Measurements from ENCODE around the gene FUT1.

Gene FUT1

GRCh38 chr19:48716562-48717291, 35.7 kb downstream of the FUT1 start:
- TF ChIP-seq CTCF (IDR thresholded peaks at IDR 0.05; ENCODE audit: control insufficient read depth, insufficient read depth, low read depth, low read length, missing control alignments): no peak
- H3K4me3 ChIP-seq (ENCODE audit: control insufficient read depth, low read depth, low read length): peak overlapping the region; percentile 30
- no peak for DNase-seq (ENCODE audit: low read depth)

GRCh38 chr19:48715681-48716171, 36.7 kb downstream of the FUT1 start:
- H3K4me3 ChIP-seq (ENCODE audit: control insufficient read depth, low read depth, low read length): no peak overlapping the region
- DNase-seq (ENCODE audit: low read depth): no peak

GRCh38 chr19:48714759-48715675, 37.4 kb downstream of the FUT1 start:
- no peak for TF ChIP-seq CTCF (IDR thresholded peaks at IDR 0.05; ENCODE audit: control insufficient read depth, insufficient read depth, low read depth, low read length, missing control alignments)
- H3K4me3 ChIP-seq (ENCODE audit: control insufficient read depth, low read depth, low read length): peak overlapping the region; percentile 72
- no peak for DNase-seq (ENCODE audit: low read depth)

More at GRCh38 chr19:48715681-48716171, 36.7 kb downstream of the FUT1 start:
- TF ChIP-seq CTCF (IDR thresholded peaks at IDR 0.05; ENCODE audit: control insufficient read depth, insufficient read depth, low read depth, low read length, missing control alignments): no peak

- H3K4me3 ChIP-seq (ENCODE audit: control insufficient read depth, low read depth, low read length): peak overlapping the region; percentile 86
- TF ChIP-seq CTCF (IDR thresholded peaks at IDR 0.05; ENCODE audit: control insufficient read depth, insufficient read depth, low read depth, low read length, missing control alignments): no peak
- DNase-seq (ENCODE audit: low read depth): peak; percentile 96
Observed at GRCh38 chr19:48713864-48714755, 38.3 kb downstream of the FUT1 start.

GRCh38 chr19:48713041-48713863, 39.2 kb downstream of the FUT1 start:
- DNase-seq (ENCODE audit: low read depth): no peak
- peak; percentile 21 for TF ChIP-seq CTCF (IDR thresholded peaks at IDR 0.05; ENCODE audit: control insufficient read depth, insufficient read depth, low read depth, low read length, missing control alignments)
- peak overlapping the region; percentile 86 for H3K4me3 ChIP-seq (ENCODE audit: control insufficient read depth, low read depth, low read length)

Measured in AG09309 (cell line).